ENCODE measurements around the gene YIF1A.

The YIF1A gene

GRCh38 chr11:66247801-66248200 is 41.1 kb downstream of the YIF1A start:
- no peak overlapping the region for H3K9ac ChIP-seq (ENCODE audit: low read depth in 1 of 2, low read length in 2 of 2)
- no peak overlapping the region for H3K4me3 ChIP-seq (ENCODE audit: low read depth in 1 of 2, low read length in 2 of 2)
- H3K36me3 ChIP-seq (ENCODE audit: control insufficient read depth in 1 of 2, insufficient read depth in 2 of 2, low read length in 2 of 2), result peaks cover 0 to 13% of the 10 kb centered on the region in 2 donors
- no peaks in the 10 kb centered on the region for H3K4me1 ChIP-seq (ENCODE audit: control insufficient read depth in 1 of 2, insufficient read depth in 2 of 2, low read length in 2 of 2)
- no peaks in the 10 kb centered on the region for H3K27me3 ChIP-seq (ENCODE audit: control insufficient read depth in 1 of 2, insufficient read depth in 2 of 2, low read length in 2 of 2)
- H3K9me3 ChIP-seq (ENCODE audit: control insufficient read depth in 1 of 2, low read length in 2 of 2), result no peaks in the 10 kb centered on the region
- no peak overlapping the region for H3K27ac ChIP-seq (ENCODE audit: low read depth, low read length)

DNA sequence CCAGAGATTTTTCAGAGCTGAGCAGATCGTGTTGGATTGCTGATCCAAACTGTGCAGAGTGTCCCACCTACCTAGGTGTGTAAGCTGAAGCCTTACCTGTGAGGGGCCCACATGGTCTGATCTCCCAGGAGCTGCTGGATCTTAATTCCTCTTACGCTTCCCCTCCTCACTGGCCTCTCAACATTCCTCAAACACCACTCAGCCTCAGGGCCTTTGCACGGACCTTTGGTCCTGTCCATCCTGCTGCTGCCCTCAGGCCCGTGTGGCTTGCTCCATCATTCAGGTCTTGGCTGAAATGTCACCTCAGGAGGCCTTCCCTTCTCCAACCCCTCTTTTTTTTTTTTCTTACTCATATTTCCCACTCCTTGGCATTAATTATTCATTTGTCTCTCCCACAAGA is 41.6 kb downstream of the YIF1A start:
- Histone ChIP-seq H3K27ac (ENCODE audit: low read depth, low read length) (no peak overlapping the region), H3K4me3 (ENCODE audit: low read depth in 1 of 2, low read length in 2 of 2) (no peak overlapping the region), H3K9me3 (ENCODE audit: control insufficient read depth in 1 of 2, low read length in 2 of 2) (no peaks in the 10 kb centered on the region), H3K9ac (ENCODE audit: low read depth in 1 of 2, low read length in 2 of 2) (no peak overlapping the region), H3K4me1 (ENCODE audit: control insufficient read depth in 1 of 2, insufficient read depth in 2 of 2, low read length in 2 of 2) (no peaks in the 10 kb centered on the region), H3K36me3 (ENCODE audit: control insufficient read depth in 1 of 2, insufficient read depth in 2 of 2, low read length in 2 of 2) (peaks cover 0 to 17% of the 10 kb centered on the region in 2 donors), H3K27me3 (ENCODE audit: control insufficient read depth in 1 of 2, insufficient read depth in 2 of 2, low read length in 2 of 2) (no peaks in the 10 kb centered on the region)

GRCh38 chr11:66243782-66244535 is 45.0 kb downstream of the YIF1A start:
- Histone ChIP-seq H3K36me3 (ENCODE audit: control insufficient read depth in 1 of 2, insufficient read depth in 2 of 2, low read length in 2 of 2) (peaks cover 0 to 45% of the 10 kb centered on the region in 2 donors), H3K4me1 (ENCODE audit: control insufficient read depth in 1 of 2, insufficient read depth in 2 of 2, low read length in 2 of 2) (no peaks in the 10 kb centered on the region), H3K27ac (ENCODE audit: low read depth, low read length) (no peak overlapping the region), H3K9me3 (ENCODE audit: control insufficient read depth in 1 of 2, low read length in 2 of 2) (no peaks in the 10 kb centered on the region), H3K4me3 (ENCODE audit: low read depth in 1 of 2, low read length in 2 of 2) (no peak overlapping the region), H3K27me3 (ENCODE audit: control insufficient read depth in 1 of 2, insufficient read depth in 2 of 2, low read length in 2 of 2) (no peaks in the 10 kb centered on the region), H3K9ac (ENCODE audit: low read depth in 1 of 2, low read length in 2 of 2) (no peak overlapping the region)

DNA sequence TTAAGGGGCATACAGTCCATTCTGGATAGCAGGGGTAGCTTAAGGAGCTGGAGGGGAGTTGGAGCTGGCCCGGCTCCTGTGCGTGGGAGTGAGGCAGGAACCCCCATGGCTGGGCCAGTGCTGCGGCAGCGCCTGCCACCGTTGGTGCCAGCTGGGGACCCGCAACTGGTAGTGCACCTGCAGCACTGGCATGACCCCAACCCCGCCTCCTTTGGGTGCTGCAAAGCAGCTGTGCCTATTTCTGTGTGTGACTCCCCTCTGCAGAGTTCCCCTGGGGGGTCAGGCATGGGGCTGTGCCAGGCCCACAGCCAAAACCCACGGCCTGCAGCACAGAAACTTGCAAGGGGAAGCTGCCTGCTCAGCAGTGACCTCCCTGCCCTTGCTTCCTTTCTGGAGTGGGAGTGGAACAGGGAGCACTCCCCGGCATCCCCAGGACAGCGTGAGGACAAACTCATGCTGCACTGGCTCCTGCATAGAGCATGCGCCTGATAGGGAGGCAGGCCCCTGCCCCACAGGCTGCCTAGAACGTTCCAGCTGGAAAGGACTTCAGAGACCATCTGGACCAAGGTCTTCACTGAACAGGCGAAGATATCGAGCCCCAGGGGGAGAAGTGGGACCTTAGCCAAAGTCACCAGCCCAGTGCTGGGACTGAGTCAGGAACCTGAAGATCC is 46.7 kb downstream of the YIF1A start:
- Histone ChIP-seq H3K4me1 (ENCODE audit: control insufficient read depth in 1 of 2, insufficient read depth in 2 of 2, low read length in 2 of 2) (no peaks in the 10 kb centered on the region), H3K4me3 (ENCODE audit: low read depth in 1 of 2, low read length in 2 of 2) (no peak overlapping the region), H3K36me3 (ENCODE audit: control insufficient read depth in 1 of 2, insufficient read depth in 2 of 2, low read length in 2 of 2) (peaks cover 0 to 50% of the 10 kb centered on the region in 2 donors), H3K27ac (ENCODE audit: low read depth, low read length) (no peak overlapping the region), H3K9me3 (ENCODE audit: control insufficient read depth in 1 of 2, low read length in 2 of 2) (no peaks in the 10 kb centered on the region), H3K27me3 (ENCODE audit: control insufficient read depth in 1 of 2, insufficient read depth in 2 of 2, low read length in 2 of 2) (no peaks in the 10 kb centered on the region), H3K9ac (ENCODE audit: low read depth in 1 of 2, low read length in 2 of 2) (no peak overlapping the region)

GRCh38 chr11:66240781-66241136 is 48.2 kb downstream of the YIF1A start:
- Histone ChIP-seq H3K4me1 (ENCODE audit: control insufficient read depth in 1 of 2, insufficient read depth in 2 of 2, low read length in 2 of 2) (no peaks in the 10 kb centered on the region), H3K27ac (ENCODE audit: low read depth, low read length) (no peak overlapping the region), H3K36me3 (ENCODE audit: control insufficient read depth in 1 of 2, insufficient read depth in 2 of 2, low read length in 2 of 2) (peaks cover 7 to 56% of the 10 kb centered on the region in 2 donors), H3K9me3 (ENCODE audit: control insufficient read depth in 1 of 2, low read length in 2 of 2) (no peaks in the 10 kb centered on the region), H3K9ac (ENCODE audit: low read depth in 1 of 2, low read length in 2 of 2) (no peak overlapping the region), H3K27me3 (ENCODE audit: control insufficient read depth in 1 of 2, insufficient read depth in 2 of 2, low read length in 2 of 2) (no peaks in the 10 kb centered on the region), H3K4me3 (ENCODE audit: low read depth in 1 of 2, low read length in 2 of 2) (no peak overlapping the region)

DNA sequence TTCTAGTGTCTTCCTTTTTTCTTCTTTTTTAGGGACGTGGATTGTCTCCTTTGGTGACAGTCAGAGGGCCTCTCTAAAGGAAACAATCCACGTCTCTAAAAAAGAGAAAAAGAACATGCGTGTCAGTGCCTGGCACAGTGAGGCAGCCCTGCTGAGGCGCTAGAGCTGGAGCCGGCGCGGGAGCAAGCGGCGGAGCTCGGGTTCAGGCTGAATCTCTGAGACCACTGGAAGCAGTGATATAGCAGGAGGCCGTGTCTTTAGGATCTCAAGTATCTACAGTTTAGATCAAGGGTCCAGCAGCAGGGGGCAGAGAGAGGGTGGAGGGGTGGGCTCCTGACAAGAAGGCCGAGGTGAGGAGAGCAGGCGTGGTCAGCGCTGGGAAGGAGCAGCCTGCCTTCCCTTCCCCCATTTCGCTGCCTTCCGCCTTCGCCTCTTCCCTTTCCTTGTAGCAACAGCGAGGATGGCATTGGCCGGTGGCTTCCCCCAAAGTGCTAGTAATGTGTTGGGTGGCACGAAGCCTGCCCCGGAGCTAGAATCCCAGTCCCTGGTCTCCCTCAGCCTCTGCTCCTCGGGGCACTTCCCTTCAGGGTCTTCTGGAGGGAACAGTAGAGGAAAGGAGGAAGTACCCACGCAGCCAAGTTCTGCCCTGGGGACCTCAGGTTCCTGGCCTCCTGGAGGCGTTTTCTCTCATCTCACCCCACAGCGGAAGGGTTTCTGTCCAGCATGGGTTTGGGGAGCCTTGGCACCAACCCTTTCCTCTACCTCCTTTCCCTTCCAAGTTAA is 48.8 kb downstream of the YIF1A start:
- no peak overlapping the region for H3K9ac ChIP-seq (ENCODE audit: low read depth in 1 of 2, low read length in 2 of 2)
- H3K36me3 ChIP-seq (ENCODE audit: control insufficient read depth in 1 of 2, insufficient read depth in 2 of 2, low read length in 2 of 2), result peaks cover 7 to 61% of the 10 kb centered on the region in 2 donors
- H3K27ac ChIP-seq (ENCODE audit: low read depth, low read length), result no peak overlapping the region
- H3K4me3 ChIP-seq (ENCODE audit: low read depth in 1 of 2, low read length in 2 of 2), result no peak overlapping the region
- no peaks in the 10 kb centered on the region for H3K27me3 ChIP-seq (ENCODE audit: control insufficient read depth in 1 of 2, insufficient read depth in 2 of 2, low read length in 2 of 2)
- H3K9me3 ChIP-seq (ENCODE audit: control insufficient read depth in 1 of 2, low read length in 2 of 2), result no peaks in the 10 kb centered on the region
- no peaks in the 10 kb centered on the region for H3K4me1 ChIP-seq (ENCODE audit: control insufficient read depth in 1 of 2, insufficient read depth in 2 of 2, low read length in 2 of 2)

DNA sequence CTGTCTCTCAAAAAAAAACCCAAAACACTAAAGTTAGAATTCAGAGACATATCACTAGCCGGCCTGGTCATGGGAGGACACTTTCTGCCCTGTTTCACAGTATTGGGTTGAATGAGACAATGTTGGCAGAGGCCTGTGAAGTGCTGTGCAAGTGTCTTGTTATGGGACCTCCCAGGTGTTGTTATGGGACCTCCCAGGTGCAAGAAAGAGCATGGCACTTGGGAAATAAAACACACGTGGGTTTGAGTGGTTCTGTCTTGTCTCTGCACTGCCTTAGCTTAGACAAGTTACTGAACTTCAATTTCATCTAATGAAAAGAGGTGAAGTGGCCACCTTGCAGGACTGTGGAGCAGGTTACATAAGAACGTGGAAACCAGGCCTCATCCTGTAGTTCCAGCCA is 49.4 kb downstream of the YIF1A start:
- peaks cover 7 to 63% of the 10 kb centered on the region in 2 donors for H3K36me3 ChIP-seq (ENCODE audit: control insufficient read depth in 1 of 2, insufficient read depth in 2 of 2, low read length in 2 of 2)
- H3K27me3 ChIP-seq (ENCODE audit: control insufficient read depth in 1 of 2, insufficient read depth in 2 of 2, low read length in 2 of 2), result no peaks in the 10 kb centered on the region
- H3K27ac ChIP-seq (ENCODE audit: low read depth, low read length), result no peak overlapping the region
- no peak overlapping the region for H3K9ac ChIP-seq (ENCODE audit: low read depth in 1 of 2, low read length in 2 of 2)
- no peak overlapping the region for H3K4me3 ChIP-seq (ENCODE audit: low read depth in 1 of 2, low read length in 2 of 2)
- no peaks in the 10 kb centered on the region for H3K4me1 ChIP-seq (ENCODE audit: control insufficient read depth in 1 of 2, insufficient read depth in 2 of 2, low read length in 2 of 2)
- H3K9me3 ChIP-seq (ENCODE audit: control insufficient read depth in 1 of 2, low read length in 2 of 2), result no peaks in the 10 kb centered on the region

DNA sequence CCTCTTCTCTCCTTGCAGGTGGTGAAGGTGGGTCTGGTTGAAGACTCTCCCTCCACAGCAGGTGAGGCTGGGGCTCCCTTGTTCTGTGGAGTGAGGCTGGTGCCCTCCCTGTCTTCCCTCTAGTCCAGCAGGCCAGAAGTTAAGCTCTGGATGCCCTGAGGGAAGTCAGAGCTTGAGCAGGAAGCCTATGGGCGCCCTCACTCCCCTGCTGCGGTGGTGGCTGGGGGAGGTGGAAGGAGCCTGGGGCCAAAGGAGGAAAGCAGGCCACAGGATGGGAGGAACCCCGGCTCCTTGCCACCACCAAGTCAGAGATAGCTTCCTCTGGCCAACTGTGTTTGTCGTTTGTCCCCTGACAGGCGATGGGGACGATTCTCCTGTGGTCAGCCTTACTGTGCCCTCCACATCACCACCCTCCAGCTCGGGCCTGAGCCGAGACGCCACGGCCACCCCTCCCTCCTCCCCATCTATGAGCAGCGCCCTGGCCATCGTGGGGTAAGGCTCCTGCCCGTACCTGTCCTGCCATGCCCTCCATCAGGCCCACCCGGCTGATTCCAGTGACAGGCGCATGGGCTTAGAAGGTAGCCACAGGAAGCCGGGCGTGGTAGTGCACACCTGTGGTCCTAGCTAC is 50.0 kb downstream of the YIF1A start:
- Histone ChIP-seq H3K36me3 (ENCODE audit: control insufficient read depth in 1 of 2, insufficient read depth in 2 of 2, low read length in 2 of 2) (peaks cover 10 to 66% of the 10 kb centered on the region in 2 donors), H3K27ac (ENCODE audit: low read depth, low read length) (no peak overlapping the region), H3K27me3 (ENCODE audit: control insufficient read depth in 1 of 2, insufficient read depth in 2 of 2, low read length in 2 of 2) (no peaks in the 10 kb centered on the region), H3K9me3 (ENCODE audit: control insufficient read depth in 1 of 2, low read length in 2 of 2) (no peaks in the 10 kb centered on the region), H3K4me3 (ENCODE audit: low read depth in 1 of 2, low read length in 2 of 2) (no peak overlapping the region), H3K4me1 (ENCODE audit: control insufficient read depth in 1 of 2, insufficient read depth in 2 of 2, low read length in 2 of 2) (no peaks in the 10 kb centered on the region), H3K9ac (ENCODE audit: low read depth in 1 of 2, low read length in 2 of 2) (no peak overlapping the region)

- Histone ChIP-seq H3K36me3 (ENCODE audit: control insufficient read depth in 1 of 2, insufficient read depth in 2 of 2, low read length in 2 of 2) (peaks cover 13 to 74% of the 10 kb centered on the region in 2 donors), H3K9me3 (ENCODE audit: control insufficient read depth in 1 of 2, low read length in 2 of 2) (no peaks in the 10 kb centered on the region), H3K27me3 (ENCODE audit: control insufficient read depth in 1 of 2, insufficient read depth in 2 of 2, low read length in 2 of 2) (no peaks in the 10 kb centered on the region), H3K4me3 (ENCODE audit: low read depth in 1 of 2, low read length in 2 of 2) (no peak overlapping the region), H3K27ac (ENCODE audit: low read depth, low read length) (no peak overlapping the region), H3K4me1 (ENCODE audit: control insufficient read depth in 1 of 2, insufficient read depth in 2 of 2, low read length in 2 of 2) (no peaks in the 10 kb centered on the region), H3K9ac (ENCODE audit: low read depth in 1 of 2, low read length in 2 of 2) (no peak overlapping the region)
These were observed 51.1 kb downstream of the YIF1A start for GRCh38 chr11:66237867-66238266.

GRCh38 chr11:66235141-66235540 is 53.8 kb downstream of the YIF1A start:
- H3K27me3 ChIP-seq (ENCODE audit: control insufficient read depth in 1 of 2, insufficient read depth in 2 of 2, low read length in 2 of 2), result no peaks in the 10 kb centered on the region
- H3K9me3 ChIP-seq (ENCODE audit: control insufficient read depth in 1 of 2, low read length in 2 of 2), result no peaks in the 10 kb centered on the region
- no peaks in the 10 kb centered on the region for H3K4me1 ChIP-seq (ENCODE audit: control insufficient read depth in 1 of 2, insufficient read depth in 2 of 2, low read length in 2 of 2)
- H3K9ac ChIP-seq (ENCODE audit: low read depth in 1 of 2, low read length in 2 of 2), result no peak overlapping the region
- H3K36me3 ChIP-seq (ENCODE audit: control insufficient read depth in 1 of 2, insufficient read depth in 2 of 2, low read length in 2 of 2), result peaks cover 25 to 68% of the 10 kb centered on the region in 2 donors
- H3K27ac ChIP-seq (ENCODE audit: low read depth, low read length), result no peak overlapping the region
- H3K4me3 ChIP-seq (ENCODE audit: low read depth in 1 of 2, low read length in 2 of 2), result no peak overlapping the region

All from duodenal mucosa (tissue), 2 donors.